Heart left ventricle (tissue), 16 donors: Measurements from ENCODE around the gene PTH2R. TPM values are rescaled to one million over a fixed set of nuclear protein-coding genes. Genes with fewer than 3 reads are reported as not detected.
"Not testable (repeated sequence)": the region's sequence is repeated elsewhere in the genome, so short reads cannot be mapped to it uniquely, and the experiment has no call there.

Experiments used
- ATAC-seq, 4 donors: fragments of 200-7000 bp; cut with Tn5 transposase; one replicate each; pipeline ENCODE4 v1.9.1; 2020 to 2022; ENCODE audit warnings: moderate library complexity in 4 of 4, mild to moderate bottlenecking in 3 of 4, moderate number of reproducible peaks in 1 of 4
- DNase-seq, 5 donors: peaks; one replicate each; pipeline ENCODE4 v3.0.0-alpha.2; 2020
- H3K27ac ChIP-seq, 12 donors: fragments of 200-600 bp; sonication (generic) in 4 of 12; one replicate each; pipeline versions ENCODE4 v1.5.0 to v1.8.0; 2016 to 2022; ENCODE audit warnings: mild to moderate bottlenecking in 2 of 12
- H3K27me3 ChIP-seq, 9 donors: fragments of 200-600 bp; sonication (generic) in 2 of 9; one replicate each; pipeline versions ENCODE4 v1.5.1 to v1.8.0; 2016 to 2022; ENCODE audit warnings: mild to moderate bottlenecking in 3 of 9
- H3K36me3 ChIP-seq, 9 donors: fragments of 200-600 bp; sonication (generic) in 2 of 9; one replicate each; pipeline versions ENCODE4 v1.5.0 to v1.8.0; 2018 to 2022; ENCODE audit warnings: mild to moderate bottlenecking in 2 of 9
- H3K4me1 ChIP-seq, 12 donors: fragments of 200-600 bp; sonication (generic) in 4 of 12; one replicate each; pipeline versions ENCODE4 v1.5.0 to v1.8.0; 2016 to 2022; ENCODE audit warnings: mild to moderate bottlenecking in 3 of 12
- H3K4me3 ChIP-seq, 12 donors: fragments of 200-600 bp; sonication (generic) in 4 of 12; one replicate each; pipeline versions ENCODE4 v1.5.0 to v1.8.0; 2017 to 2022; ENCODE audit warnings: mild to moderate bottlenecking in 9 of 12, moderate library complexity in 4 of 12
- H3K9me3 ChIP-seq, 12 donors: fragments of 200-600 bp; sonication (generic) in 4 of 12; one replicate each; pipeline versions ENCODE4 v1.5.0 to v1.8.0; 2016 to 2022; ENCODE audit warnings: mild to moderate bottlenecking in 1 of 12
- CTCF ChIP-seq, 12 donors: fragments of 200-600 bp; sonication (generic) in 4 of 12; IDR thresholded peaks; one replicate each; pipeline versions ENCODE4 v1.5.0 to v1.8.0; 2018 to 2022; ENCODE audit warnings: antibody characterized with exemption in 12 of 12, mild to moderate bottlenecking in 5 of 12
- POLR2A ChIP-seq, 2 donors: fragments of 450-650 bp; IDR thresholded peaks; one replicate each; pipeline ENCODE4 v1.6.1; 2017; ENCODE audit warnings: antibody characterized with exemption in 2 of 2, mild to moderate bottlenecking in 2 of 2, moderate library complexity in 2 of 2
- WGBS, 4 donors: extraction: QIAGEN DNeasy Blood & Tissue Kit in 2 of 4; methylation state at CpG; one replicate each; pipeline versions ENCODE4 v1.1.5 to v1.1.7; 2013 to 2018; 5-methylcytosine and 5-hydroxymethylcytosine counted together
- intact Hi-C, 10 donors: fragments of 100-400 bp; cut with DNase I; formaldehyde crosslinking; loops; one replicate each; pipeline versions ENCODE4 v1.11.1 to v1.14.2; 2022
- polyA plus RNA-seq, 2 donors: library from polyadenylated mRNA; stranded (reverse); fragments of 200-250 nt; gene quantifications; one replicate each; pipeline ENCODE4 v1.2.3, GENCODE V29; 2013
- total RNA-seq, 9 donors: library from RNA; depleted of rRNA in 2 of 9; stranded (reverse); fragments of >200 nt in 2 of 9; fragmentation: NEBNext Ultra II Directional in 3 of 9; extraction: Animal tissue kit (Norgen Biotek cat#: 25700) in 3 of 9; gene quantifications; one replicate each; pipeline versions ENCODE4 v1.1.0 to v1.2.4, GENCODE V29; 2016 to 2023
- donor health status: ischemic (EF 13 %, LVEDD 7.1; RV severe dilation, severe dysfunction).
- donor health status: healthy with polysubstance abuse.
- donor health status: DM: no; HTN: yes; CAD: no.
- donor health status: DM: no; HTN: no; CAD: no.
- donor health status: ischemic (EF 25% LVEDD 6.9; RV normal size, moderate dysfunction).
- donor health status: ischemic (EF 25% LVEDD 5.7; RV mildly dilated, moderate dysfunction).
- donor health status: healthy.
- donor health status: DM: yes; HTN: yes; CAD: no.
- donor health status: ischemic (EF 35%, LVEDD 5.7; RV mildly dilated, moderate dysfunction).
- donor health status: nonischemic (EF 11% LVEDD 7.7; RV severe dilation, severe dysfunction).
- donor health status: DM: yes; HTN: yes; CAD: no.
- donor health status: PGD.
- donor health status: ischemic (EF 29% LVEDD 5.4; RV normal size, mild dysfunction).
- donor health status: nonischemic (EF 23%, LVEDD 6.1; RV moderate dilation, normal function).

The PTH2R gene
- total and polyA plus RNA-seq, 11 donors: 0.11 to 0.34 TPM; not detected in 9

- peak in 2 of 4 donors; percentile 41 to 45 for ATAC-seq
- no peak overlapping the region for H3K4me3 ChIP-seq
- no peak for DNase-seq
These were observed 33.0 kb upstream of the PTH2R start for GRCh38 chr2:208373460-208374089.

GRCh38 chr2:208375491-208376068 is 31.0 kb upstream of the PTH2R start:
- Histone ChIP-seq H3K27me3 (peaks cover 0 to 2% (median 0%) of the 10 kb centered on the region in 9 donors), H3K36me3 (no peaks in the 10 kb centered on the region), H3K9me3 (no peaks in the 10 kb centered on the region), H3K4me1 (no peaks in the 10 kb centered on the region), H3K4me3 (no peak overlapping the region), H3K27ac (no peak overlapping the region)
- ATAC-seq (no peak), DNase-seq (no peak)
- intact Hi-C loops: no loop called here
- no peak for TF ChIP-seq POLR2A (IDR thresholded peaks at IDR 0.05)
- TF ChIP-seq CTCF (IDR thresholded peaks at IDR 0.05): no peak
- WGBS, 4 donors: 71 to 85% (median 79%) methylated on average over 1 of the region's 1 CpG

More at GRCh38 chr2:208373460-208374089, 33.0 kb upstream of the PTH2R start:
- TF ChIP-seq CTCF (IDR thresholded peaks at IDR 0.05) (peak; percentile 75 to 91 (median 82)), POLR2A (IDR thresholded peaks at IDR 0.05) (no peak)
- intact Hi-C loops: no loop called here
- H3K9me3 ChIP-seq: no peaks in the 10 kb centered on the region
- no peaks in the 10 kb centered on the region for H3K36me3 ChIP-seq
- no peak overlapping the region for H3K27ac ChIP-seq
- WGBS, 4 donors: 48 to 51% (median 50%) methylated on average over 2 of the region's 2 CpGs
- peaks cover 0 to 4% (median 0%) of the 10 kb centered on the region in 12 donors for H3K4me1 ChIP-seq
- H3K27me3 ChIP-seq: peaks cover 0 to 2% (median 0%) of the 10 kb centered on the region in 9 donors

GRCh38 chr2:208377344-208377860 is 29.2 kb upstream of the PTH2R start:
- H3K27ac ChIP-seq, H3K4me1 ChIP-seq, H3K36me3 ChIP-seq, H3K4me3 ChIP-seq, ATAC-seq, H3K9me3 ChIP-seq, DNase-seq, intact Hi-C loops: not testable (repeated sequence)
- 86 to 94% (median 90%) methylated on average over 5 to 39 of the region's 40 CpGs for WGBS, 4 donors
- H3K27me3 ChIP-seq: peaks cover 0 to 15% (median 0%) of the 10 kb centered on the region in 9 donors

- WGBS, 4 donors: 90 to 93% (median 91%) methylated on average over 3 of the region's 3 CpGs
- Histone ChIP-seq H3K27ac (no peak overlapping the region), H3K4me3 (no peak overlapping the region), H3K36me3 (no peaks in the 10 kb centered on the region), H3K27me3 (peaks cover 0 to 19% (median 0%) of the 10 kb centered on the region in 9 donors), H3K9me3 (no peaks in the 10 kb centered on the region), H3K4me1 (no peaks in the 10 kb centered on the region)
- TF ChIP-seq POLR2A (IDR thresholded peaks at IDR 0.05) (no peak), CTCF (IDR thresholded peaks at IDR 0.05) (no peak)
- ATAC-seq (no peak), DNase-seq (no peak)
- intact Hi-C loops: no loop called here
These were observed 27.4 kb upstream of the PTH2R start for GRCh38 chr2:208379192-208379591.
